SK-N-SH (cell line): Measurements from ENCODE around the gene PLCG1. TPM values are rescaled to one million over a fixed set of nuclear protein-coding genes. Genes with fewer than 3 reads are reported as not detected.

Experiments
- CTCF ChIA-PET: fragments of 300-600, 350-600 bp; formaldehyde crosslinking; extraction: SDS; loops from one replicate; lab custom pipeline; 2021; lab: Yijun Ruan, JAX
- POLR2A ChIA-PET: fragments of 350-600 bp; sonication (Branson Sonifier 250); formaldehyde crosslinking; extraction: SDS; loops from one replicate; lab custom pipeline; 2020; ENCODE audit warnings: antibody characterized with exemption, inconsistent platforms; lab: Yijun Ruan, JAX
- DNase-seq: peaks from one replicate; pipeline ENCODE4 v3.0.0; 2012
- H2AFZ ChIP-seq: fragments of 200-600 bp; sonication (generic); 2 replicates; pipeline ENCODE4 v1.8.1; 2016; ENCODE audit warnings: antibody characterized with exemption, mild to moderate bottlenecking, low read depth
- H3F3A ChIP-seq: fragments of 200-600 bp; sonication (generic); replicated peaks from 2 replicates; pipeline ENCODE3; 2016; ENCODE audit warnings: antibody characterized with exemption, mild to moderate bottlenecking; ENCODE audit not compliant: insufficient read depth
- H3K27ac ChIP-seq, 2 experiments: fragments of 200-500 bp in 1 of 2; fragments of 200-600 bp in 1 of 2; sonication (Bioruptor generic) in 1 of 2; sonication (generic), shearing (Covaris generic) in 1 of 2; 2 replicates each; pipeline versions ENCODE4 v1.5.1 to v1.6.1; 2014 to 2016; ENCODE audit warnings: low read depth in 2 of 2, inconsistent platforms in 1 of 2, low read length in 1 of 2, mild to moderate bottlenecking in 1 of 2, mixed read lengths in 1 of 2
- H3K27me3 ChIP-seq: fragments of 200-600 bp; sonication (generic), shearing (Covaris generic); 2 replicates; pipeline ENCODE4 v1.6.1; 2016; ENCODE audit warnings: mixed run types; ENCODE audit not compliant: insufficient read depth
- H3K36me3 ChIP-seq, 2 experiments: fragments of 200-500 bp in 1 of 2; fragments of 200-600 bp in 1 of 2; sonication (Bioruptor generic) in 1 of 2; sonication (generic) in 1 of 2; replicated peaks in 1 of 2; 2 replicates each; pipeline versions ENCODE3 to v1.5.1; 2014 to 2016; ENCODE audit warnings: low read length in 1 of 2, mild to moderate bottlenecking in 1 of 2; ENCODE audit not compliant: insufficient read depth in 2 of 2, control insufficient read depth in 1 of 2
- H3K4me1 ChIP-seq, 2 experiments: fragments of 200-500 bp in 1 of 2; fragments of 200-600 bp in 1 of 2; sonication (Bioruptor generic) in 1 of 2; sonication (generic), shearing (Covaris generic) in 1 of 2; 2 replicates each; pipeline versions ENCODE4 v1.5.1 to v1.6.1; 2014 to 2016; ENCODE audit warnings: low read depth in 1 of 2, low read length in 1 of 2, mixed run types in 1 of 2; ENCODE audit not compliant: insufficient read depth in 2 of 2, control insufficient read depth in 1 of 2
- H3K4me2 ChIP-seq: fragments of 200-600 bp; sonication (generic), shearing (Covaris generic); 2 replicates; pipeline ENCODE4 v1.6.1; 2017; ENCODE audit warnings: mixed run types
- H3K4me3 ChIP-seq, 2 experiments: fragments of 200-500 bp in 1 of 2; fragments of 200-600 bp in 1 of 2; sonication (Bioruptor generic) in 1 of 2; sonication (generic), shearing (Covaris generic) in 1 of 2; 2 replicates each; pipeline versions ENCODE4 v1.5.1 to v1.8.1; 2014 to 2016; ENCODE audit warnings: low read depth in 2 of 2, inconsistent platforms in 1 of 2, low read length in 1 of 2, mild to moderate bottlenecking in 1 of 2, mixed read lengths in 1 of 2, moderate library complexity in 1 of 2
- H3K79me2 ChIP-seq: fragments of 200-600 bp; sonication (generic); 2 replicates; pipeline ENCODE4 v1.8.1; 2017; ENCODE audit warnings: mild to moderate bottlenecking; ENCODE audit not compliant: insufficient read depth
- H3K9ac ChIP-seq: fragments of 200-600 bp; sonication (generic); 2 replicates; pipeline ENCODE4 v1.6.1; 2017; ENCODE audit warnings: mixed run types
- H3K9me2 ChIP-seq: fragments of 200-600 bp; sonication (generic); 2 replicates; pipeline ENCODE4 v1.6.1; 2017; ENCODE audit warnings: mixed run types
- H3K9me3 ChIP-seq: fragments of 200-600 bp; sonication (generic); 2 replicates; pipeline ENCODE4 v1.6.1; 2017; ENCODE audit warnings: mixed run types, mild to moderate bottlenecking, moderate library complexity
- H4K20me1 ChIP-seq: fragments of 200-600 bp; sonication (generic); 2 replicates; pipeline ENCODE4 v1.6.1; 2017; ENCODE audit warnings: mild to moderate bottlenecking, mixed run types; ENCODE audit not compliant: insufficient read depth
- EP300 ChIP-seq, 2 experiments: IDR thresholded peaks; 2 replicates each; pipeline versions ENCODE4 v1.4.0 to v1.6.1; 2012; ENCODE audit warnings: borderline replicate concordance in 1 of 2, low read depth in 1 of 2, low read length in 1 of 2
- EZH2phosphoT487 ChIP-seq: fragments of 200-600 bp; sonication (generic); IDR thresholded peaks from 2 replicates; pipeline ENCODE4 v1.6.1; 2017; ENCODE audit warnings: low read depth, mixed run types, mild to moderate bottlenecking, antibody characterized with exemption, moderate library complexity, borderline replicate concordance
- FOSL2 ChIP-seq: IDR thresholded peaks from 2 replicates; pipeline ENCODE4 v1.4.0; 2012; ENCODE audit warnings: low read depth, mild to moderate bottlenecking, moderate library complexity, borderline replicate concordance
- MAX ChIP-seq: IDR thresholded peaks from 2 replicates; pipeline ENCODE4 v1.4.0; 2012; ENCODE audit warnings: low read depth
- NFIC ChIP-seq: IDR thresholded peaks from 2 replicates; pipeline ENCODE4 v1.4.0; 2012; ENCODE audit warnings: borderline replicate concordance
- REST ChIP-seq: IDR thresholded peaks from 2 replicates; pipeline ENCODE4 v1.6.1; 2012; ENCODE audit warnings: mild to moderate bottlenecking, low read depth, low read length, moderate library complexity
- YY1 ChIP-seq: IDR thresholded peaks from 2 replicates; pipeline ENCODE4 v1.4.0; 2012; ENCODE audit warnings: low read depth, mild to moderate bottlenecking
- WGBS: methylation state at CpG from one replicate; pipeline ENCODE4 v1.1.6; 2017; ENCODE audit warnings: low lambda C conversion rate; 5-methylcytosine and 5-hydroxymethylcytosine counted together
- polyA plus RNA-seq, 3 experiments: library from polyadenylated mRNA; depleted of rRNA; stranded (reverse); fragments of >200 nt; gene quantifications; 2 replicates each; pipeline ENCODE4 v1.2.3, GENCODE V29; 2012
- TF ChIP-seq, protein P1 (sequence below): IDR thresholded peaks from 2 replicates; pipeline ENCODE4 v1.4.0; 2012; ENCODE audit warnings: low read depth, borderline replicate concordance

Gene PLCG1
- polyA plus RNA-seq, 1 of the 3 experiments (the other 2 are of a cell fraction), result 81.4 TPM

DNA sequence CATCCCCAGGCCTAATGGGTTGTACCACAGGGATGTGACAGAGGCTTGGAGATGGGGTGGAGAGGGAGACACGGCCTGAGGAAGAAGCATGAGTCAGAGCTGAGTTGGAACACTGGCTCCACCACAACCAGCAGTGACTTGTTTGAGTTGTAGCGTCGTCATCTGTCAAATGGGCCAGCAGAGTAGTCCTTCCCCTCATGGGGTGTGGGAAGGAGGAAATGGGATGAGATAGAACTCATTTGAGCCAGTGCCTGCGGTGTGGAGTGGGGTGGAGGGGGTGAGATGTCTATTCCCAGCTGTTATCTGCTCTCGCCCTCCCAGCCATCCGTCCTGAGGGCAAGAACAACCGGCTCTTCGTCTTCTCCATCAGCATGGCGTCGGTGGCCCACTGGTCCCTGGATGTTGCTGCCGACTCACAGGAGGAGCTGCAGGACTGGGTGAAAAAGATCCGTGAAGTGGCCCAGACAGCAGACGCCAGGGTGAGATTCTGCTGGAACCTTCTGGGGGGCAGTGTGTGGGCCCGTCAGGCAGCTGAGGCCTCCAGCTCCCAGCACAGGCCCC lies 32.5 kb downstream of the PLCG1 start:
- H2AFZ ChIP-seq, result no peak overlapping the region
- H3K79me2 ChIP-seq, result no peaks in the 10 kb centered on the region
- no peak overlapping the region for H3K4me3 ChIP-seq
- H3K9me3 ChIP-seq, result no peaks in the 10 kb centered on the region
- H3K9ac ChIP-seq, result no peak overlapping the region
- ChIA-PET POLR2A (interaction anchor here (0.8 kb wide), 1 partner anchor 33 kb away, joined by 3 read pairs; the partner anchor contains the start of gene PLCG1), CTCF (interaction anchor here (1.0 to 7.6 kb wide), 4 partner anchors 11 to 201 kb away, joined by 3 to 112 read pairs (median 36); partner anchors contain the start of gene LPIN3)
- H3K9me2 ChIP-seq, result no peaks in the 10 kb centered on the region
- peaks cover 6% of the 10 kb centered on the region for H3F3A ChIP-seq
- no peak overlapping the region for H3K27ac ChIP-seq
- no peak for DNase-seq
- H3K4me2 ChIP-seq, result no peak overlapping the region
- TF ChIP-seq REST (no peak), FOSL2 (0 out of 2 replicates have a peak, but pooled peaks have one; percentile 20)
- H3K36me3 ChIP-seq, result peaks cover 40 to 92% of the 10 kb centered on the region in 2 experiments
- peaks cover 5% of the 10 kb centered on the region; the same call in 1 of the 2 replicates for H4K20me1 ChIP-seq
- WGBS, result 83% methylated on average over 14 of the region's 14 CpGs
- H3K27me3 ChIP-seq, result no peaks in the 10 kb centered on the region
- H3K4me1 ChIP-seq, result no peaks in the 10 kb centered on the region

- CTCF ChIA-PET, result interaction anchor here (0.7 to 7.6 kb wide), 5 partner anchors 12 to 202 kb away, joined by 3 to 112 read pairs (median 5); partner anchors contain the start of gene LPIN3
- no peak for DNase-seq
- Histone ChIP-seq H3K36me3 (peaks cover 36 to 92% of the 10 kb centered on the region in 2 experiments), H3K9ac (no peak overlapping the region), H3K9me3 (no peaks in the 10 kb centered on the region), H3K27ac (no peak overlapping the region; a peak in 1 of 4 replicates), H3K9me2 (no peaks in the 10 kb centered on the region), H4K20me1 (peaks cover 5% of the 10 kb centered on the region; the same call in 1 of the 2 replicates), H3K4me3 (no peak overlapping the region), H2AFZ (no peak overlapping the region), H3K4me1 (no peaks in the 10 kb centered on the region), H3K79me2 (no peaks in the 10 kb centered on the region), H3F3A (peaks cover 6% of the 10 kb centered on the region), H3K27me3 (no peaks in the 10 kb centered on the region), H3K4me2 (no peak overlapping the region)
- POLR2A ChIA-PET, result interaction anchor here (0.8 kb wide), 1 partner anchor 33 kb away, joined by 3 read pairs; the partner anchor contains the start of gene PLCG1
- TF ChIP-seq, protein P1, sequence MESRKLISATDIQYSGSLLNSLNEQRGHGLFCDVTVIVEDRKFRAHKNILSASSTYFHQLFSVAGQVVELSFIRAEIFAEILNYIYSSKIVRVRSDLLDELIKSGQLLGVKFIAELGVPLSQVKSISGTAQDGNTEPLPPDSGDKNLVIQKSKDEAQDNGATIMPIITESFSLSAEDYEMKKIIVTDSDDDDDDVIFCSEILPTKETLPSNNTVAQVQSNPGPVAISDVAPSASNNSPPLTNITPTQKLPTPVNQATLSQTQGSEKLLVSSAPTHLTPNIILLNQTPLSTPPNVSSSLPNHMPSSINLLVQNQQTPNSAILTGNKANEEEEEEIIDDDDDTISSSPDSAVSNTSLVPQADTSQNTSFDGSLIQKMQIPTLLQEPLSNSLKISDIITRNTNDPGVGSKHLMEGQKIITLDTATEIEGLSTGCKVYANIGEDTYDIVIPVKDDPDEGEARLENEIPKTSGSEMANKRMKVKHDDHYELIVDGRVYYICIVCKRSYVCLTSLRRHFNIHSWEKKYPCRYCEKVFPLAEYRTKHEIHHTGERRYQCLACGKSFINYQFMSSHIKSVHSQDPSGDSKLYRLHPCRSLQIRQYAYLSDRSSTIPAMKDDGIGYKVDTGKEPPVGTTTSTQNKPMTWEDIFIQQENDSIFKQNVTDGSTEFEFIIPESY, result no peak
- TF ChIP-seq EP300 (IDR thresholded peaks at IDR 0.05; ENCODE audit: borderline replicate concordance in 1 of 2, low read depth in 1 of 2, low read length in 1 of 2) (no peak), YY1 (no peak), MAX (no peak), EZH2phosphoT487 (no peak), NFIC (no peak)
- 92% methylated on average over 6 of the region's 6 CpGs for WGBS
Measured at GRCh38 chr20:41170386-41171105, 33.2 kb downstream of the PLCG1 start.
